Right lobe of liver (tissue), 4 donors: ENCODE data around the gene GZMH.

Experiments used
- CTCF ChIP-seq, 4 donors: fragments of 200-600 bp in 3 of 4; fragments of 450-650 bp in 1 of 4; IDR thresholded peaks; one replicate each; pipeline versions ENCODE4 v1.5.1 to v1.8.0; 2016 to 2022; ENCODE audit warnings: antibody characterized with exemption in 4 of 4, mild to moderate bottlenecking in 2 of 4
- POLR2A ChIP-seq: fragments of 450-650 bp; IDR thresholded peaks from one replicate; pipeline ENCODE4 v1.6.1; 2017; ENCODE audit warnings: antibody characterized with exemption, mild to moderate bottlenecking
- donor health status: DM: no; HTN: no; CAD: no.
- donor health status: DM: no; HTN: no; CAD: no.
- donor health status: DM: no; HTN: yes; CAD: no.

GRCh38 chr14:24632336-24632735 lies 22.9 kb upstream of the GZMH start:
- TF ChIP-seq POLR2A (no peak), CTCF (IDR thresholded peaks at IDR 0.05) (no peak)
